Myocyte (in vitro differentiated cells): ENCODE measurements around the gene CCDC167. TPM values are rescaled to one million over a fixed set of nuclear protein-coding genes. Genes with fewer than 3 reads are reported as not detected.

ENCODE experiments used
- DNase-seq: peaks from one replicate; pipeline ENCODE4 v3.0.0-alpha.2; 2012; ENCODE audit warnings: low read depth
- total RNA-seq: library from RNA; depleted of rRNA; stranded (reverse); fragments of >200 nt; gene quantifications from 2 replicates; pipeline ENCODE4 v1.2.3, GENCODE V29; 2014

Gene CCDC167
- total RNA-seq, 1 donor from 2014 or later = 45.9 TPM

GRCh38 chr6:37490536-37491170, 9.0 kb downstream of the CCDC167 start:
- no peak for DNase-seq

GRCh38 chr6:37489697-37490336, 9.9 kb downstream of the CCDC167 start:
- DNase-seq = no peak

- DNase-seq = no peak
Measured at GRCh38 chr6:37488476-37488875, 11.2 kb downstream of the CCDC167 start.

- no peak for DNase-seq
Measured at GRCh38 chr6:37487591-37488380, 11.9 kb downstream of the CCDC167 start.

GRCh38 chr6:37486121-37486839, 13.4 kb downstream of the CCDC167 start:
- no peak for DNase-seq

GRCh38 chr6:37485291-37485702, 14.4 kb downstream of the CCDC167 start:
- peak; percentile 32 for DNase-seq

- no peak for DNase-seq
Measured at GRCh38 chr6:37484786-37485170, 14.9 kb downstream of the CCDC167 start.

- DNase-seq = peak; percentile 42
Measured at GRCh38 chr6:37483917-37484785, 15.5 kb downstream of the CCDC167 start.

GRCh38 chr6:37483252-37483901, 16.3 kb downstream of the CCDC167 start:
- DNase-seq = no peak

GRCh38 chr6:37482606-37483251, 17.0 kb downstream of the CCDC167 start:
- no peak for DNase-seq

GRCh38 chr6:37481711-37482605, 17.7 kb downstream of the CCDC167 start:
- no peak for DNase-seq

GRCh38 chr6:37480951-37481534, 18.6 kb downstream of the CCDC167 start:
- DNase-seq = no peak

- DNase-seq = no peak
Measured at GRCh38 chr6:37480118-37480736, 19.5 kb downstream of the CCDC167 start.

GRCh38 chr6:37479266-37479854, 20.3 kb downstream of the CCDC167 start:
- DNase-seq = peak; percentile 69

GRCh38 chr6:37478827-37479226, 20.9 kb downstream of the CCDC167 start:
- DNase-seq = no peak

GRCh38 chr6:37477656-37478435, 21.8 kb downstream of the CCDC167 start:
- no peak for DNase-seq
